H1 (cell line): ENCODE measurements around the gene PDE4D. TPM values are rescaled to one million over a fixed set of nuclear protein-coding genes. Genes with fewer than 3 reads are reported as not detected.

Experiments
- CHD2 ChIP-seq: IDR thresholded peaks from 2 replicates; pipeline ENCODE4 v1.6.1; 2012; ENCODE audit warnings: low read length, improper control_type of control experiment
- CHD7 ChIP-seq: fragments of 300-600 bp; sonication (generic); IDR thresholded peaks from 2 replicates; pipeline ENCODE4 v1.7.1; 2012; ENCODE audit warnings: low read length, moderate library complexity, mild to moderate bottlenecking, inconsistent platforms; ENCODE audit not compliant: insufficient replicate concordance
- NRF1 ChIP-seq: IDR thresholded peaks from 2 replicates; pipeline ENCODE4 v1.6.1; 2011; ENCODE audit warnings: mild to moderate bottlenecking, low read depth, low read length, improper control_type of control experiment
- RFX5 ChIP-seq: IDR thresholded peaks from 2 replicates; pipeline ENCODE4 v1.6.1; 2011; ENCODE audit warnings: low read depth, low read length, improper control_type of control experiment, borderline replicate concordance
- polyA plus RNA-seq, 7 experiments: library from polyadenylated mRNA; depleted of rRNA in 3 of 7; stranded (reverse) in 5 of 7; unstranded in 2 of 7; fragments of >200 nt in 5 of 7; fragments of 200-250 nt in 2 of 7; gene quantifications; 1 replicate in 5 of 7; 2 replicates in 1 of 7; 4 replicates in 1 of 7; pipeline versions ENCODE4 v1.2.1 to v1.2.3, GENCODE V29; 2011 to 2013; ENCODE audit warnings: missing spikeins in 2 of 7, mixed read lengths in 2 of 7
- total RNA-seq: library from RNA; stranded (reverse); fragmentation: NEBNext Ultra II Directional; extraction: Animal tissue kit (Norgen Biotek cat#: 25700); gene quantifications from 2 replicates; pipeline ENCODE4 v1.2.1, GENCODE V29; 2021

PDE4D gene
- total and polyA plus RNA-seq, 2 of the 8 experiments (the other 6 are each of a cell fraction or from before 2014, with no cell fraction given), result 2.3 to 3.7 TPM

- TF ChIP-seq NRF1 (no peak), RFX5 (no peak), CHD2 (no peak), CHD7 (no peak)
Observed at GRCh38 chr5:59599729-59600128, 293.8 kb downstream of the PDE4D start (continued).
